Hippocampal formation (tissue), 2 donors: Measurements from ENCODE around the gene AGXT2.

ENCODE experiments used
- DNase-seq, 2 donors: peaks; one replicate each; lab custom pipeline; 2025; lab: John Stamatoyannopoulos, UW

Gene AGXT2

GRCh38 chr5:34967540-34967939, 80.2 kb downstream of the AGXT2 start:
- DNase-seq, result no peak

GRCh38 chr5:34959323-34959722, 88.4 kb downstream of the AGXT2 start:
- no peak for DNase-seq

GRCh38 chr5:34957857-34958690, 89.7 kb downstream of the AGXT2 start:
- no peak for DNase-seq

GRCh38 chr5:34957321-34957720, 90.4 kb downstream of the AGXT2 start:
- DNase-seq, result no peak
